Astrocyte of the spinal cord (primary cell): ENCODE results near the gene CD79A.

ENCODE experiments used
- DNase-seq: peaks from one replicate; pipeline ENCODE4 v3.0.0; 2011; ENCODE audit warnings: low read depth, low spot score
- H3K4me3 ChIP-seq: 2 replicates; pipeline ENCODE4 v1.5.1; 2011; ENCODE audit warnings: low read depth, mild to moderate bottlenecking, low read length, moderate library complexity
- CTCF ChIP-seq: IDR thresholded peaks from 2 replicates; pipeline ENCODE4 v1.5.1; 2012; ENCODE audit warnings: low read depth, mild to moderate bottlenecking, low read length, inconsistent platforms
- in situ Hi-C: cut with HindIII; loops from 2 replicates; pipeline ENCODE4 v1.10.0; 2017; ENCODE audit warnings: low sequenced_read_pairs

The CD79A gene

GRCh38 chr19:41853344-41853743 is 23.7 kb upstream of the CD79A start:
- in situ Hi-C loops = no loop called here
- no peak overlapping the region for H3K4me3 ChIP-seq
- TF ChIP-seq CTCF = no peak
- no peak for DNase-seq

GRCh38 chr19:41853768-41854167 is 23.3 kb upstream of the CD79A start:
- in situ Hi-C loops = no loop called here
- DNase-seq = no peak
- no peak overlapping the region for H3K4me3 ChIP-seq
- no peak for TF ChIP-seq CTCF

DNA sequence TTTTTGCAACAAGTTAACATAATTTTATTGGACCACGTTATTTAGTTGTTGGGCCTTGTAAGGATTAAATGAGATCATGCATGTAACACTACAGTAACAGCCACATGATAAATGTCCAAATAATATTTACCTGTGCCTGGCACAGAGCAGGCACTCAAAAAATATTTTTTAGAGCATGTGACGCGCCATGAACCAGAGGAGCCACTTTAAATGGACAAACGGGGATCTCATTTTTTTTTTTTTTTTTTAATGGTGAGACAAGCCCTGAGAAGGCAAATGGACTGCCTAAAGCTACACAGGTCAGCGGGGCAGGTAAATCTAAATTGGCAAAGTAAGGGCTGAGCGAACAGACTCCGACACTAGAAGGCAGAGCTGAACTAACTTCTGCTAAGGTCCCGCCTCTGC is 17.9 kb upstream of the CD79A start:
- in situ Hi-C loops = no loop called here
- peak overlapping the region; percentile 79 for H3K4me3 ChIP-seq
- TF ChIP-seq CTCF = no peak
- DNase-seq = no peak

DNA sequence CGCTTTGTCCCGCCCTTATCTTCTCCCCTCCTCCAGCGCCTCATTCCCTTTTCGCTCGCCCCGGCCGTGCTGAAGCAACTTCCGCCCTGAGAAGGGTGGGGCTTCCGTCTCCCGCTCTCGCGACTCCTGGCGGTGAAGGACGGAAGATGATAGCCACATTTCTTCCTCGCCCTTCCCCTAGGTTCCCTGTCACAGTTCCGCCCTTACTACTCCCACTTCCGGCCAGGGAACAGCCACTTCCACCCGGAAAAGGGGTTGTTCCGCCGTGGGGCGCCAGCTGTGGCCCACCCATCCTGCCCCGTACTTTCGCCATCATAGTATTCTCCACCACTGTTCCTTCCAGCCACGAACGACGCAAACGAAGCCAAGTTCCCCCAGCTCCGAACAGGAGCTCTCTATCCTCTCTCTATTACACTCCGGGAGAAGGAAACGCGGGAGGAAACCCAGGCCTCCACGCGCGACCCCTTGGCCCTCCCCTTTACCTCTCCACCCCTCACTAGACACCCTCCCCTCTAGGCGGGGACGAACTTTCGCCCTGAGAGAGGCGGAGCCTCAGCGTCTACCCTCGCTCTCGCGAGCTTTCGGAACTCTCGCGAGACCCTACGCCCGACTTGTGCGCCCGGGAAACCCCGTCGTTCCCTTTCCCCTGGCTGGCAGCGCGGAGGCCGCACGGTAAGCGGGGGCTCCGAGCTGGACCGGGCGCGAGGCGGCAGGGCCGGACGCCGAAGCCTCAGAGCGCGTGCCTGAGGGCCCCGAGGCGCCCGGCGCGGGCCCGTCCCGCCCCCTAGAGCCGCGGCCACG is 17.3 kb upstream of the CD79A start, which contains the start of gene RPS19:
Gene RPS19 (plus strand): TSS at position 638 of the 801 bp plus-strand sequence. CDS start 520 bp downstream, outside the sequence.
- peak within 1 kb of the TSS; percentile 79 for H3K4me3 ChIP-seq

GRCh38 chr19:41860419-41861115 is 16.5 kb upstream of the CD79A start:
- DNase-seq = no peak
- peak overlapping the region; percentile 79 for H3K4me3 ChIP-seq
- in situ Hi-C loops = no loop called here

More for the DNA sequence above, 17.3 kb upstream of the CD79A start, which contains the start of gene RPS19:
- peak; percentile 99 for DNase-seq
- in situ Hi-C loops = no loop called here
- TF ChIP-seq CTCF = peak; percentile 54

More at GRCh38 chr19:41860419-41861115, 16.5 kb upstream of the CD79A start:
- no peak for TF ChIP-seq CTCF
